OCI-LY7 (cell line): ENCODE data around the gene GIGYF1.

Source experiments
- CTCF ChIP-seq: fragments of 200-600 bp; sonication (generic); conservative IDR thresholded peaks from 2 replicates; pipeline ENCODE4 v1.5.1; 2014; ENCODE audit warnings: mild to moderate bottlenecking, antibody characterized with exemption, low read length, moderate library complexity, mixed read lengths
- EZH2phosphoT487 ChIP-seq: fragments of 200-600 bp; sonication (generic); IDR thresholded peaks from 2 replicates; pipeline ENCODE4 v1.6.1; 2018; ENCODE audit warnings: low read depth, borderline replicate concordance, mild to moderate bottlenecking, mixed run types, antibody characterized with exemption, low read length, moderate library complexity, mixed read lengths

- TF ChIP-seq CTCF, result no peak
- no peak for TF ChIP-seq EZH2phosphoT487
Measured at GRCh38 chr7:100679927-100680575, 14.0 kb downstream of the GIGYF1 start.
